Umbilical cord (tissue), 2 donors: ENCODE measurements around the gene OTOA. TPM values are rescaled to one million over a fixed set of nuclear protein-coding genes. Genes with fewer than 3 reads are reported as not detected.
"Not testable (repeated sequence)": the region's sequence is repeated elsewhere in the genome, so short reads cannot be mapped to it uniquely, and the experiment has no call there.

Experiments
- DNase-seq: peaks from one replicate; pipeline ENCODE4 v3.0.0-alpha.2; 2015; ENCODE audit warnings: low spot score
- total RNA-seq: library from RNA; depleted of rRNA; stranded (reverse); fragments of >200 nt; gene quantifications from one replicate; pipeline ENCODE4 v1.2.3, GENCODE V29; 2014; ENCODE audit warnings: low replicate concordance; ENCODE audit not compliant: insufficient read depth

Gene OTOA
- total RNA-seq, 1 donor from 2014 or later, result 1.4 TPM

GRCh38 chr16:21639493-21639892, 24.3 kb upstream of the OTOA start:
- DNase-seq, result no peak

- DNase-seq, result no peak
Observed at GRCh38 chr16:21641916-21642315, 21.9 kb upstream of the OTOA start.

- no peak for DNase-seq
Observed at GRCh38 chr16:21642861-21643260, 20.9 kb upstream of the OTOA start.

- no peak for DNase-seq
Observed at GRCh38 chr16:21643785-21644184, 20.0 kb upstream of the OTOA start.

- DNase-seq, result no peak
Observed at GRCh38 chr16:21644674-21645073, 19.1 kb upstream of the OTOA start.

GRCh38 chr16:21645261-21645721, 18.5 kb upstream of the OTOA start:
- peak; percentile 14 for DNase-seq

- no peak for DNase-seq
Observed at GRCh38 chr16:21646091-21646490, 17.7 kb upstream of the OTOA start.

GRCh38 chr16:21646721-21647561, 16.8 kb upstream of the OTOA start:
- DNase-seq, result no peak

GRCh38 chr16:21647562-21648164, 16.1 kb upstream of the OTOA start:
- DNase-seq, result no peak

GRCh38 chr16:21649826-21650406, 13.9 kb upstream of the OTOA start:
- DNase-seq, result not testable (repeated sequence)

GRCh38 chr16:21650521-21650920, 13.2 kb upstream of the OTOA start:
- peak; percentile 43 for DNase-seq

- DNase-seq, result no peak
Observed at GRCh38 chr16:21651515-21651914, 12.3 kb upstream of the OTOA start.

GRCh38 chr16:21652453-21652852, 11.3 kb upstream of the OTOA start, which contains the start of gene IGSF6:
Gene IGSF6, minus strand, starts transcription at chr16:21652608. Its CDS starts 10 bp downstream, at chr16:21652598.
- DNase-seq, result no peak

GRCh38 chr16:21653571-21653970, 10.2 kb upstream of the OTOA start:
- no peak for DNase-seq

- no peak for DNase-seq
Observed at GRCh38 chr16:21654466-21654865, 9.3 kb upstream of the OTOA start.

GRCh38 chr16:21654881-21655280, 8.9 kb upstream of the OTOA start:
- DNase-seq, result peak; percentile 76

- peak; percentile 50 for DNase-seq
Observed at GRCh38 chr16:21656795-21657768, 6.7 kb upstream of the OTOA start.

- DNase-seq, result no peak
Observed at GRCh38 chr16:21659124-21659523, 4.6 kb upstream of the OTOA start.

GRCh38 chr16:21664801-21665492, 1.2 kb downstream of the OTOA start:
- DNase-seq, result no peak

- DNase-seq, result no peak
Observed at GRCh38 chr16:21666772-21667171, 3.0 kb downstream of the OTOA start.

GRCh38 chr16:21667575-21667974, 3.8 kb downstream of the OTOA start:
- DNase-seq, result no peak
